GM19324 (cell line): ENCODE results near the gene SEMA7A.
A peak's percentile ranks its signal among the peaks of the same experiment; 100 is the strongest.
"Not testable (repeated sequence)": the region's sequence is repeated elsewhere in the genome, so short reads cannot be mapped to it uniquely, and the experiment has no call there.

Experiments used
- ATAC-seq: cut with Tn5 transposase; IDR thresholded peaks from one replicate; pipeline ENCODE4 v1.9.1; 2021; ENCODE audit warnings: mild to moderate bottlenecking, moderate library complexity; ENCODE audit not compliant: unreplicated experiment, low FRiP score

The SEMA7A gene

GRCh38 chr15:74433592-74434262 lies at the start of gene SEMA7A:
TSS of gene SEMA7A (minus strand) at chr15:74433958. CDS start at chr15:74433918, 40 bp downstream.
- ATAC-seq = peak; percentile 72

GRCh38 chr15:74482661-74483060 lies 48.9 kb upstream of the SEMA7A start:
- ATAC-seq = no peak

GRCh38 chr15:74480364-74480763 lies 46.6 kb upstream of the SEMA7A start:
- not testable (repeated sequence) for ATAC-seq

GRCh38 chr15:74471621-74472020 lies 37.9 kb upstream of the SEMA7A start:
- not testable (repeated sequence) for ATAC-seq

GRCh38 chr15:74470631-74471395 lies 37.1 kb upstream of the SEMA7A start:
- ATAC-seq = no peak

- no peak for ATAC-seq
These were observed 34.7 kb upstream of the SEMA7A start for GRCh38 chr15:74468341-74469032.

- no peak for ATAC-seq
These were observed 32.8 kb upstream of the SEMA7A start for GRCh38 chr15:74466570-74466969.

- ATAC-seq = no peak
These were observed 31.1 kb upstream of the SEMA7A start for GRCh38 chr15:74464897-74465296.

GRCh38 chr15:74464216-74464615 lies 30.5 kb upstream of the SEMA7A start:
- no peak for ATAC-seq

- no peak for ATAC-seq
These were observed 29.9 kb upstream of the SEMA7A start for GRCh38 chr15:74463634-74464033.

GRCh38 chr15:74461847-74462511 lies 28.2 kb upstream of the SEMA7A start:
- no peak for ATAC-seq

GRCh38 chr15:74460871-74461846 lies 27.4 kb upstream of the SEMA7A start, which contains the start of gene UBL7:
TSS of gene UBL7 (minus strand) at chr15:74461160. CDS start at chr15:74458867, 2,293 bp downstream.
- peak; percentile 91 for ATAC-seq

- ATAC-seq = no peak
These were observed 26.5 kb upstream of the SEMA7A start for GRCh38 chr15:74460298-74460697.

GRCh38 chr15:74459798-74460197 lies 26.0 kb upstream of the SEMA7A start:
- ATAC-seq = not testable (repeated sequence)

GRCh38 chr15:74458473-74458872 lies 24.7 kb upstream of the SEMA7A start:
- no peak for ATAC-seq

- ATAC-seq = not testable (repeated sequence)
These were observed 23.3 kb upstream of the SEMA7A start for GRCh38 chr15:74457036-74457435.

- ATAC-seq = no peak
These were observed 21.2 kb upstream of the SEMA7A start for GRCh38 chr15:74454764-74455500.

- ATAC-seq = no peak
These were observed 20.4 kb upstream of the SEMA7A start for GRCh38 chr15:74453925-74454763.
